SKM-1 (cell line): ENCODE measurements around the gene ITCH.
"Not testable (repeated sequence)": the region's sequence is repeated elsewhere in the genome, so short reads cannot be mapped to it uniquely, and the experiment has no call there.

Experiments
- DNase-seq: peaks from one replicate; lab custom pipeline; 2025; ENCODE audit not compliant: unreplicated experiment; lab: John Stamatoyannopoulos, UW

Gene ITCH

DNA sequence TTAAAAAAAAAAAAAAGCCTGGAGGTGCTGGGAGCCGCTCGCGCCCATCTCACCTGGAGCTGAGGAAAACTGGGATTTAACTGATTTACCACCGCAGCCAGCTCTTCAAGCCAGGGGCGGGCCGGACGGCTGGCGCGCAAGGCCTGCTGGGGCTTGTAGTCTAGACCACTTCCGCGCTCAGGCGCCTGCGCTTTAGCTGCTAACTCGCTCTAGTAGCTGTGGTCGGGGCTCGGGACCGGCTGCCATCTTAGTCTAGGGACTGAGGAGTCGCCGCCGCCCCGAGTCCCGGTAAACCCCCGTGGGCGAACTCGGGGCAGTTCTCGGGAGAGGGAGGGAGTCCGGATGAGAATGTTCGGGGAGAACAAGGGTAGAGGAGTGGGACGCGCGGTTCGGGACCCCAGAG is at the start of gene ITCH:
Gene ITCH, plus strand, starts transcription at position 212 of the 403 bp plus-strand sequence. CDS start 30,539 bp downstream, outside the sequence.
- DNase-seq, result peak; percentile 85

GRCh38 chr20:34315236-34315635 is 47.8 kb upstream of the ITCH start:
- no peak for DNase-seq

GRCh38 chr20:34316196-34316814 is 46.8 kb upstream of the ITCH start:
- DNase-seq, result no peak

DNA sequence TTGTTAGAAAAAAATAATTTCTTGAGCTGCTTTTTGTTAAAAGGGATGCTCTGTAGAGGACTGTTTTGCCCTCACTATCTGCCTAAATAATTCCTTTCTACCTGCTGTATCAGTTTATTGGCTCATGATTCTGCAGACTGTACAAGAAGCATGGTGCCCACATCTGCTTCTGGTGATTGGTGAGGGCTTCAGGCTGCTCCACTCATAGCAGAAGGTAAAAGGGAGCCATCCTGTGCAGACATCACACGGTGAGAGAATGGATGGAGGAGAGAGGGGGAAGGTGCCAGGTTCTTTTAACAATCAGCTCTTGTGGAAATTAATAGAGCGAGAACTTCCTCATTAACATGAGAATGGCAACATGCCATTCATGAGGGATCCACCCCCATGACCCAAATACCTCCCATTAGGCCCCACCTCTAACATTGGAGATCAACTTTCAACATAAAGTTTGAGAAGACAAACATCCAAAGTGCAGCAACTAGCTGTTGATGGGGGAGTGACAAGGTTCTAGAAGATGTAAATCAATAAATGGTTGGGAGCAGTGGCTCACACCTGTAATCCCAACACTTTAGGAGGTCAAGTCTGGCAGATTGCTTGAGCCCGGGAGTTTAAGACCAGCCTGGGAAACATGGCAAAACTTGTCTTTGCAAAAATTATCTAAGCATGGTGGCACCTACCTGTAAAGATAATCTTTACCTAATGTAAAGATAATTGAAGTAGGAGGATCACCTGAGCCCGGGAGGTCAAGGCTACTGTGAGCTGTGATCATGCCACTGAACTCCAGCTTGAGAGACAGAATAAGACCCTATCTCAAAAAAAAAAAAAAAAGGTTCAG is 44.2 kb upstream of the ITCH start:
- DNase-seq, result no peak

DNA sequence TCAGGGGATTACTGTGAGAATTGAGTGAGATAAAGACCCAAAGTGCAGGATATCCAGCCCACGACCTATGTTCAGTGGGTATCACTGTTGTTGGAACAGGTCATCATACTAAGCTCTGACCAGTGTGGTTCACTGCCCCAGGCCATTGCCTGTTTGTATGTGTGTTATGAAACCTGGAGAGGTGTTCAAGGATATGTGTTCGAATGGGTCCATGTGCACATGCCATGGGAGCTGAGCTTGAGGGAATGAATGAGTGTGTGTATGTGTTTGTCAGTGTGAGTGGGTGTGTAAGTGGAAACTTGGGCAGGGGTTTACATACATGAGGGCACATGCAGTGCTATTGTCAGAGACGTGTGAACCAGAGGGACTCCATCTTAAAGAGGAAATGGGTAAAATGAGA is 42.2 kb upstream of the ITCH start:
- no peak for DNase-seq

DNA sequence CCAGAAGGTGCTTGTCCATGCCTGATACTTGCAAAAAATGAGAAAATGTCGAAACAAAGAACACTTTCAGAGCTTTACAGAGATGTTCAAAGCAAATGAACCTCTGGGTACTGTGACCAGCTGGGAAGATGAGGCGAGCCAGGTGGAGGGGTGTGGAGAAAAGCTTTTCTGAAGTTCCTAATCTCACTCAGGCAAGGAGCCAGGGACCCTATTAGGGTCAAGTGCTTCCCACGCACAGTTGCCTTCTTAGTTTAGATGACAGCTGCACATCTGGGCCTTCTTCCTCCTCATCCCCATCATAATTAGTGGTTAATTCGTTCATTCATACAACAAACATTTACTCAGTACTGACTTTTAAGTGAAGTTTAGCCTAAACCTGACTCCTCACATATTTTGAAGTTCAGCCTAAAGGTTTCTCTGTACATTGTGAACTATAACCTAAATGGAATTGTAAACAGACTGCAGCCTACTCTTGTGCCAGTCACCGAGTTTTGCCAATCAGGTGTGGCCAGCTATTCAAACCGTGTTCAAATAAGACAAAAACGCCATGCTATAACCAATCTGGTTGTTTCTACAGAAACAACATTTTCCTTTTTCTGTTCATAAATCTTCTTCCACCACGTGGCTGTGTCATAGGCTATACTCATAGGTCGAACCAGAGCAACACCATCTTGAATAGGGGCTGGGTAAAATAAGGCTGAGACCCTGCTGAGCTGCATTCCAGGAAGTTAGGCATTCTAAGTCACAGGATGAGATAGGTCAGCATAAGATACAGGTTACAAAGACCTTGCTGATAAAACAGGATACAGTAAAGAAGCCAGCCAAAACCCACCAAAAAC is 40.6 kb upstream of the ITCH start:
- DNase-seq, result no peak

DNA sequence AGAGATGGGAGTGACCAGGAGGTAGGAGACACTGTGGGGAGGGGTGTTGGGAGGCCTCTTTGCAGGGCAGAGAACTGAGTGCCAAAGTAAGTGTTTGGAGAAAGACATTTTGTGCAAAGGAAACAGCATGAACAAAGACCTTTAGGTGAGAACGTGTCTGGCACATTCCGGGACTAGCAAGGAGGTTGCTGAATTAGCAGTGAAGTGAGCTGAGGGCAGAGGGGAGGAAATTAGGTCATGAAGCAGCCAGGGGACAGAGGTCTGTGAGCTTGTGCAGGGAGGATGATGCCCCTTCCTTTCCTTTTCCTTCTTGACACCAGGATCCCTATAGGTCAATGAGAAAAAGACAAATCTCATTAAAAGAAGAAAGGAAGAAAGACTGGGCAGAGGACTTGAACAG is 38.5 kb upstream of the ITCH start:
- DNase-seq, result no peak

- DNase-seq, result not testable (repeated sequence)
These were observed 34.9 kb upstream of the ITCH start for GRCh38 chr20:34328207-34328606.

GRCh38 chr20:34328928-34329677 is 34.0 kb upstream of the ITCH start:
- DNase-seq, result no peak

- DNase-seq, result not testable (repeated sequence)
These were observed 32.1 kb upstream of the ITCH start for GRCh38 chr20:34330861-34331544.

DNA sequence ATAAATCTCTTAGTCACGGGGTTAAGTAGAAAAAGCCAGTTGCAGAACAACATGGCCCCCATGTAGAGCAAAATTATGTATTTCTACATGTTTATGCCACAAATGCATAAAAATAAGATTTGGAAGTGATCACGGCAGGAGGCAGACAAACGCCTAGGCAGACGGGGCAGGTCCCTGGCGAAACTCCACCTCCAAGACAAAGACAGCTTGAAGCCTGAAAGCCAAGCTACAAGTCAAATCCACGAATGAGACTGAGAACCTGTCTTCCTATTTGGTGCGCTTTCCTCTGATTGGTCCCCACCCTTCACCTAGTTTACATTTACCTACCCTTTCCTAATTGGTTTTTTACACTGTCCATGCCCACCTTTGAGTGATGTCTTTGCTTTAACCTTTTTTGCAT is 31.2 kb upstream of the ITCH start:
- no peak for DNase-seq

GRCh38 chr20:34332262-34332920 is 30.7 kb upstream of the ITCH start:
- no peak for DNase-seq

- DNase-seq, result no peak
These were observed 29.3 kb upstream of the ITCH start for GRCh38 chr20:34333786-34334185.

GRCh38 chr20:34334654-34335407 is 28.2 kb upstream of the ITCH start:
- DNase-seq, result no peak

DNA sequence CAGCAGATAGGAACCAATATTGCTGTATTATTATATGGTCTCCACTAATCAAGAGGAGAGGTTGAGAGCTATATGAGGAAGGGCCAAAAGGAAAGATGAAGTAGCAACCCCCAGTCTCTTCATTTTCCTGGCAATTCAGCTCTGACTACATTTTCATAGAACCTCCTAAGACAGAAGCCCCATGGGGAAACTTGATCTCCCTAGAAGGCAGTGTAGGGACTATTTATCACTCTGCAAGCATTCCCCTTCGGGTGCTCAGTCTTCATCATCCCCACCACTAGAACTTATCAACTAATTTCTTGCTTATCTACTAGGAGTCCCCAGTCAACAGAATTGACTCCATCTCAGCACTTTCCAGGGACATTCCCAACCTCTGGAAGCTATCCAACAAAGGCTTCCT is 25.5 kb upstream of the ITCH start:
- no peak for DNase-seq

DNA sequence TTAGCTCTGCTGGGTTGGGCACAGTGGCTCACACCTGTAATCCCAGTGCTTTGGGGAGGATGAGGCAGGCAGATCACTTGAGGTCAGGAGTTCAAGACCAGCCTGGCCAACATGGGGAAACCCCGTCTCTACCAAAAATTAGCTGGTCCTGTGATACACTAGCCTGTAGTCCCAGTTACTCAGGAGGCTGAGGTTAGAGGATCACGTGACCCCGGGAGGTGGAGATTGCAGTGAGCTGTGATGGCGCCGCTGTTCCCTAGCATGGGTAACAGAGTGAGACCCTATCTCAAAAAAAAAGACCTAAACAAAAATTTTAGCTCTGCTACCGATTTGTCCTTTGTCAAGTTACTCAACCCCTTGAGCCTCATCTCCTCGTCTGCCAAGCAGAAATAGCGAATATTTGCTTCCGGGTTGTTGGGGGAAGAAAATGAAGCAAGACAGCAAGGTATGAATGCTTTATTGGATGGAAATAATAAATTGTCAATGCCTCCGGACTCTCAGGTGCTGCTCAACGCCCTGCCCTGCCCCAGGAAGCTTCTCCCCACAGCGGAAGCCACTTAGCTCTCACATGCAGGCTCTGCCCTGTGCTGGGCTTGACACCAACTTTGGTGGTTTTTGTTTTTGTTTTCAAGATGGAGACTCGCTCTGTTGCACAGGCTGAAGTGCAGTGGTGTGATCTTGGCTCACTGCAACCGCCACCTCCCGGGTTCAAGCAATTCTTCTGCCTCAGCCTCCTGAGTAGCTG is 24.9 kb upstream of the ITCH start:
- no peak for DNase-seq

DNA sequence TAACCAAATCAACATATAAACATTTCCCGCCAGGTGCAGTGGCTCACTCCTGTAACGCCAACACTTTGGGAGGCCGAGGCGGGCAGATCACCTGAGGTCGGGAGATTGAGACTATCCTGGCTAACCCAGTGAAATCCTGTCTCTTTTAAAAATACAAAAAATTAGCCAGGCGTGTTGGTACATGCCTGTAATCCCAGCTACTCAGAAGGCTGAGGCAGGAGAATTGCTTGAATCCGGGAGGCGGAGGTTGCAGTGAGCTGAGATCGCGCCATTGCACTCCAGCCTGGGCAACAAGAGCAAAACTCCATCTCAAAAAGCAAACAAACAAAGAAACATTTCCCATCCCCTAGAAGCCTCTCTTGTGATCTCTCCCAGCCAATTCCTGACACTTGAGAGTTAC is 22.3 kb upstream of the ITCH start:
- not testable (repeated sequence) for DNase-seq

- not testable (repeated sequence) for DNase-seq
These were observed 21.9 kb upstream of the ITCH start for GRCh38 chr20:34341199-34341598.
